ENCODE results near the gene TMEM135. TPM values are rescaled to one million over a fixed set of nuclear protein-coding genes. Genes with fewer than 3 reads are reported as not detected.
"Not testable (repeated sequence)": the region's sequence is repeated elsewhere in the genome, so short reads cannot be mapped to it uniquely, and the experiment has no call there.

Gene TMEM135
- total RNA-seq, 1 experiment from 2014 or later, result 6.0 TPM

DNA sequence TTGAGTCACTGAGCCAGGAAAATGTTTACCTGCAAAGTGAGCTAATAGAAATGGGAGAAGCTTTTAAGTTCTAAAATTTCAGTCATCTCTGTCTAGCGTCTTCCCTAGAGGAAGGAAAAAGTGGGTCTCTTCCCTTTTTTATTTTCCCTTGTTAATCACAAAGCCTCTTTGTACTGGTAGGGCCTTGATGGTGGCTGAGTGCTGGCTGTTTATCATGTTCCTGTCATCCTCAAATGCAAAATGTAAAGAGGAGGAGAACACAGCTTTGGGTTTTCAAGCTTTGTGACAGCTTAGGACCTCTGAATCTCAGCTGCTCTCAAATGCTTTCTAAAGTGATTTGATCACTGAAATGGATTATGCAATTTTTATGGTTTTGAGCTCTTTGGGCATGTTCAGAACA is 222.0 kb downstream of the TMEM135 start:
- H3K27ac ChIP-seq, result no peak overlapping the region
- H3K4me3 ChIP-seq, result no peak overlapping the region
- no peak for DNase-seq (ENCODE audit: low read depth in 1 of 2, low spot score in 2 of 2)
- no peaks in the 10 kb centered on the region for H3K27me3 ChIP-seq (replicated peaks)
- no peaks in the 10 kb centered on the region for H3K9me3 ChIP-seq (replicated peaks)
- peaks cover 11% of the 10 kb centered on the region for H3K4me1 ChIP-seq (replicated peaks)
- no peaks in the 10 kb centered on the region for H3K36me3 ChIP-seq

DNA sequence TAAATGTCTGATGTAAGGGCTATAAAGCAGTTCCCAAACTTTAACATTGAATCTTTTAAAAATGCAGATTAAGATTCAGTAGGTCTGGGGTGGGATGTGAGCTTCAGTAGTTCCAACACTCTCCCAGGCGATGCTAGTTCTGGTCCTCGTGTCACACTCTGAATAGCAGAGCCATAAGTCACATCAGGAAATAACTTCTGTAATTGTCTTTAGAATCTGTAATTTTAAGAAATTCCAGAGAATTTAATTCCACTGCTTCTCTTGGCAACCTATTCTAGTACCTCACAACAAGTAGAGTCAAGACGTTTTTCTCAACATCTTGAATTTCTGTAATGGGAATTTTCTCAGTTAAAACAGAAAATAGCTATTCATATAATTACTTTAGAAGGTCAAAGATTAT is 223.1 kb downstream of the TMEM135 start:
- Histone ChIP-seq H3K27me3 (replicated peaks) (no peaks in the 10 kb centered on the region), H3K4me1 (replicated peaks) (peaks cover 22% of the 10 kb centered on the region)
- DNase-seq (ENCODE audit: low read depth in 1 of 2, low spot score in 2 of 2), result no peak

GRCh38 chr11:87263264-87263838 is 225.6 kb downstream of the TMEM135 start:
- 0 out of 2 replicates have a peak overlapping the region, but pooled peaks have one; percentile 18 for H3K27ac ChIP-seq
- no peaks in the 10 kb centered on the region for H3K9me3 ChIP-seq (replicated peaks)
- no peaks in the 10 kb centered on the region for H3K27me3 ChIP-seq (replicated peaks)
- peaks cover 31% of the 10 kb centered on the region for H3K4me1 ChIP-seq (replicated peaks)
- no peaks in the 10 kb centered on the region for H3K36me3 ChIP-seq
- DNase-seq (ENCODE audit: low read depth in 1 of 2, low spot score in 2 of 2), result no peak
- no peak overlapping the region for H3K4me3 ChIP-seq

More for the DNA sequence above, 223.1 kb downstream of the TMEM135 start:
- H3K36me3 ChIP-seq, result no peaks in the 10 kb centered on the region
- peak overlapping the region; percentile 39; the same call in 1 of the 2 replicates for H3K27ac ChIP-seq
- H3K4me3 ChIP-seq, result no peak overlapping the region
- no peaks in the 10 kb centered on the region for H3K9me3 ChIP-seq (replicated peaks)

GRCh38 chr11:87263979-87264378 is 226.2 kb downstream of the TMEM135 start:
- H3K9me3 ChIP-seq (replicated peaks), result no peaks in the 10 kb centered on the region
- H3K27ac ChIP-seq, result 0 out of 2 replicates have a peak overlapping the region, but pooled peaks have one; percentile 18
- no peak overlapping the region for H3K4me3 ChIP-seq
- H3K4me1 ChIP-seq (replicated peaks), result peaks cover 31% of the 10 kb centered on the region
- no peaks in the 10 kb centered on the region for H3K27me3 ChIP-seq (replicated peaks)
- DNase-seq (ENCODE audit: low read depth in 1 of 2, low spot score in 2 of 2), result peak in 1 of 2 experiments; percentile 8
- no peaks in the 10 kb centered on the region for H3K36me3 ChIP-seq

DNA sequence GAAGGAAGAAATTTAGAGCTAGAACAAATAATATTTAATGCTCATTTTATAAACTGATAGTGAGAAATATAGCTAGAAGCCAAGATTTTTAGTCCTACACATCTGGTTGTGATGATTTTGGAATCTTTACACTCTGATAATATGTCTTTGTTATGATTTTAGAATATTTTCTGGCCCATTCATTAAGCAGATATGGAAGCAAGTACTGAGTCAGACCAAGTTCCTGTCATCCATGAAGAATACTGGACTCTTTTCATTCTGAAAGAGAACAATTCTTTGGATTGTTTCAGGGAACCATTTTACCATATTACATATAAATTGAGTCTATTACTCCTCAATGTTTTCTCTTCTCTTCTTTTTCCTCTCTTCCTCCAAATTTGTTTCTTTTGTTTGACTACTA is 227.4 kb downstream of the TMEM135 start:
- H3K4me1 ChIP-seq (replicated peaks), result peaks cover 31% of the 10 kb centered on the region
- peak overlapping the region; percentile 34 for H3K27ac ChIP-seq

GRCh38 chr11:87265979-87266378 is 228.2 kb downstream of the TMEM135 start:
- Histone ChIP-seq H3K36me3 (no peaks in the 10 kb centered on the region), H3K4me1 (replicated peaks) (peaks cover 28% of the 10 kb centered on the region), H3K27ac (peak overlapping the region; percentile 34), H3K4me3 (no peak overlapping the region), H3K9me3 (replicated peaks) (no peaks in the 10 kb centered on the region), H3K27me3 (replicated peaks) (no peaks in the 10 kb centered on the region)
- peak in 1 of 2 experiments; percentile 32 for DNase-seq (ENCODE audit: low read depth in 1 of 2, low spot score in 2 of 2)

More for the DNA sequence above, 227.4 kb downstream of the TMEM135 start:
- no peak for DNase-seq (ENCODE audit: low read depth in 1 of 2, low spot score in 2 of 2)
- Histone ChIP-seq H3K4me3 (no peak overlapping the region), H3K9me3 (replicated peaks) (no peaks in the 10 kb centered on the region), H3K36me3 (no peaks in the 10 kb centered on the region), H3K27me3 (replicated peaks) (no peaks in the 10 kb centered on the region)

- Histone ChIP-seq H3K36me3 (no peaks in the 10 kb centered on the region), H3K9me3 (replicated peaks) (no peaks in the 10 kb centered on the region), H3K27me3 (replicated peaks) (no peaks in the 10 kb centered on the region), H3K4me1 (replicated peaks) (peaks cover 26% of the 10 kb centered on the region), H3K27ac (no peak overlapping the region), H3K4me3 (no peak overlapping the region)
- no peak for DNase-seq (ENCODE audit: low read depth in 1 of 2, low spot score in 2 of 2)
Measured at GRCh38 chr11:87266751-87267150, 229.0 kb downstream of the TMEM135 start.

DNA sequence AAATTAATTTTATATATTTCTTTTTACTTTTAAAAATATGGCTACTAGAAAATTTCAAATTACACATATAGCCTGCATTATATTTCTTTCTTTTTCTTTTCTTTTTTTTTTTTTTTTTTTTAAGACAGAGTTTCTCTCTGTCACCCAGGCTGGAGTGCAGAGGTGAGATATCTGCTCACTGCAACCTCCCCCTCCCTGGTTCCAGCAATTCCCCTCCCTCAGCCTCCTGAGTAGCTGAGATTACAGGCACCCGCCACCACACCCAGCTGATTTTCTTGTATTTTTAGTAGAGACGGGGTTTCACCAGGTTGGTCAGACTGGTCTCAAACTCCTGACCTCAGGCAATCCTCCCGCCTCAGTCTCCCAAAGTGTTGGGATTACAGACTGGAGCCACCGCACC is 234.2 kb downstream of the TMEM135 start:
- H3K4me1 ChIP-seq (replicated peaks); H3K4me3 ChIP-seq; H3K9me3 ChIP-seq (replicated peaks); H3K27me3 ChIP-seq (replicated peaks); H3K27ac ChIP-seq; H3K36me3 ChIP-seq; DNase-seq (ENCODE audit: low read depth in 1 of 2, low spot score in 2 of 2): not testable (repeated sequence)

GRCh38 chr11:87275176-87275575 is 237.4 kb downstream of the TMEM135 start:
- Histone ChIP-seq H3K4me1 (replicated peaks) (no peaks in the 10 kb centered on the region), H3K27me3 (replicated peaks) (no peaks in the 10 kb centered on the region), H3K4me3 (no peak overlapping the region), H3K27ac (no peak overlapping the region), H3K36me3 (no peaks in the 10 kb centered on the region), H3K9me3 (replicated peaks) (no peaks in the 10 kb centered on the region)
- DNase-seq (ENCODE audit: low read depth in 1 of 2, low spot score in 2 of 2), result no peak

DNA sequence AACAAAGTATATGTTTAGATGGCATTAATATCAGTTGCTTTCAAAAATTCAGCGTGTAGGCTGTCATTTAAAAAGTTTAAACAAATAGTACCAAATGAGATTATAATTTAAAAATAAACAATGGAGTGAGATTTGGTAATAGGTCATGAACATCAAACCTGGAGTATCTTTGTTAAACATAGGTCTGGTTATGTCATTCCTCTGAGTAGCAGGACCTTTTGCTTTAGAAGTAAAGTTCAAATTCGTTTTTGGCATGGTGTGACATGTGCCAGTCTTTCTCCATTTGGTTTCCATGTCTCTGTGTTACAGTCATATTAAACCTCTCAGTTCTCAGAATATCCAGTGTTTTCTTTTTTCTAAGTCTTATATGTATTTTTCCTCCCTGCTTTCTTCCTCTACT is 242.4 kb downstream of the TMEM135 start:
- DNase-seq (ENCODE audit: low read depth in 1 of 2, low spot score in 2 of 2), result no peak
- H3K27me3 ChIP-seq (replicated peaks), result no peaks in the 10 kb centered on the region

DNA sequence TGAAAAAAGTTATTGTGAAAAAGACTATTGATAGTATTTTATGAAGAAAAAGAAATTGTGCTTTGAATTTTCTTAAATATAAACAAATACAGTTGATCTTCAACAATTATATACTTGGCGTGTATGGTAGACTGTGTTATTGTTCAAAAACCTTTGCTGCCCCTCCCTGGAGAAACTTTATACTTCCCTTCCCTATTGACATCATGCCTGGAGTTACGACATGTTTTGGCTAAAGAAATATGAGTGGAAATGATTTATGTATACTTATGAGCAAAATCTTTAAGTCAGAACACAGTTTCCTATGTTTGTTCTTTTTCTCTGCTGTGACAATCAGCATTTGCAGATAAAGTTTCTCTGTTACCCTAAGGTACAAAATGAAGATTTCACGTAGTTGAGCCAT is 243.8 kb downstream of the TMEM135 start:
- Histone ChIP-seq H3K27ac (no peak overlapping the region), H3K27me3 (replicated peaks) (no peaks in the 10 kb centered on the region), H3K4me1 (replicated peaks) (no peaks in the 10 kb centered on the region), H3K9me3 (replicated peaks) (no peaks in the 10 kb centered on the region), H3K36me3 (no peaks in the 10 kb centered on the region), H3K4me3 (no peak overlapping the region)
- no peak for DNase-seq (ENCODE audit: low read depth in 1 of 2, low spot score in 2 of 2)

More for the DNA sequence above, 242.4 kb downstream of the TMEM135 start:
- H3K4me3 ChIP-seq, result no peak overlapping the region
- no peaks in the 10 kb centered on the region for H3K4me1 ChIP-seq (replicated peaks)
- no peak overlapping the region for H3K27ac ChIP-seq
- no peaks in the 10 kb centered on the region for H3K9me3 ChIP-seq (replicated peaks)
- H3K36me3 ChIP-seq, result no peaks in the 10 kb centered on the region

GRCh38 chr11:87284306-87284705 is 246.6 kb downstream of the TMEM135 start:
- H3K9me3 ChIP-seq (replicated peaks), result no peaks in the 10 kb centered on the region
- H3K4me3 ChIP-seq, result no peak overlapping the region
- no peaks in the 10 kb centered on the region for H3K36me3 ChIP-seq
- H3K27ac ChIP-seq, result no peak overlapping the region
- H3K27me3 ChIP-seq (replicated peaks), result no peaks in the 10 kb centered on the region
- DNase-seq (ENCODE audit: low read depth in 1 of 2, low spot score in 2 of 2), result no peak
- H3K4me1 ChIP-seq (replicated peaks), result no peaks in the 10 kb centered on the region

DNA sequence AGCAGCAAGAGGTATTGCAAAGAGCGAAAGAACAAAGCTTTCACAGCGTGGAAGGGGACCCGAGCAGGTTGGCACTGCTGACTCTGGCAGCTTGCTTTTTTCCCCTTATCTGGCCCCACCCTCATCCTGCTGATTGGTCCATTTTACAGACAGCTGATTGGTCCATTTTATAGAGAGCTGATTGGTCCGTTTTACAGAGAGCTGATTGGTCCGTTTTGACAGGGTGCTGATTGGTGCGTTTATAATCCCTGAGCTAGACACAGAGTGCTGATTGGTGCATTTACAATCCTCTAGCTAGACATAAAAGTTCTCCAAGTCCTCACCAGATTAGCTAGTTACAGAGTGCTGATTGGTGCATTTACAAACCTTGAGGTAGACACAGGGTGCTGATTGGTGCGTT is 247.9 kb downstream of the TMEM135 start:
- not testable (repeated sequence) for H3K27ac ChIP-seq; H3K9me3 ChIP-seq (replicated peaks); H3K4me1 ChIP-seq (replicated peaks); H3K36me3 ChIP-seq; DNase-seq (ENCODE audit: low read depth in 1 of 2, low spot score in 2 of 2); H3K4me3 ChIP-seq; H3K27me3 ChIP-seq (replicated peaks)

DNA sequence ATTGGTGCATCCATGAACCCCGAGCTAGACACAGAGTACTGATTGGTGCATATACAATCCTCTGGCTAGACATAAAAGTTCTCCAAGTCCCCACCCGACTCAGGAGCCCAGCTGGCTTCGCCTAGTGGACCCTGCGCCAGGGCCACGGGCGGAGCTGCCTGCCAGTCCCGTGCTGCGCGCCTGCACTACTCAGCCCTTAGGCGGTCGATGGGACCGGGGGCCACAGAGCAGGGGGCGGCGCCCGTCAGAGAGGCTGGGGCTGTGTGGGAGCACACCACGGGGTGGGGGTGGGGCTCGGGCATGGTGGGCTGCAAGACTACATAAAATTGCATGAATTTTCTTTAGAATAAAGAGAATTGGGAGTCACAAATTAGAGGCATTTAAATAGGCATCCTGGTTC is 248.6 kb downstream of the TMEM135 start:
- Histone ChIP-seq H3K4me3 (no peak overlapping the region), H3K9me3 (replicated peaks) (no peaks in the 10 kb centered on the region), H3K36me3 (no peaks in the 10 kb centered on the region), H3K4me1 (replicated peaks) (no peaks in the 10 kb centered on the region), H3K27me3 (replicated peaks) (no peaks in the 10 kb centered on the region), H3K27ac (no peak overlapping the region)
- no peak for DNase-seq (ENCODE audit: low read depth in 1 of 2, low spot score in 2 of 2)

Measured in SJSA1 (cell line).